ENCODE measurements around the gene ARHGEF3.

DNA sequence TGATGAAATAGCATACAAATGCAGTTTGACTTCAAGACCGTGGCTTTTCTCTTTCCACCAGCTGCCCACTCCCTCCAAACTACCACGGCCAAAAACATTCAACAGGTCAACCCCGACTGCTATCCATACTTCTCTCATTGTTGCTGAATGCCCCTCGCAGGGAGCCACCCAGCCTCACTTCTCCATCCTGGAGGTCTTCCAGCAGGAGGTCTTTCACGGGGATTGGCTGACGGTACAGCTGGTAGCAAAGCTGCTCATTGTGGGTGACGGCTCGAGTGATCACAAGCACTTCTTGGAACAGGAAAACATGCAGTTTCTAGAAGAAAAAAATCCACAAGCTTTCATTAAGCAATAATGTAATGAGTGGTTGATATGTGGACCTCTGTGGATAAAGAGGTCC lies 69.6 kb downstream of the ARHGEF3 start:
- TF ChIP-seq, protein P1, sequence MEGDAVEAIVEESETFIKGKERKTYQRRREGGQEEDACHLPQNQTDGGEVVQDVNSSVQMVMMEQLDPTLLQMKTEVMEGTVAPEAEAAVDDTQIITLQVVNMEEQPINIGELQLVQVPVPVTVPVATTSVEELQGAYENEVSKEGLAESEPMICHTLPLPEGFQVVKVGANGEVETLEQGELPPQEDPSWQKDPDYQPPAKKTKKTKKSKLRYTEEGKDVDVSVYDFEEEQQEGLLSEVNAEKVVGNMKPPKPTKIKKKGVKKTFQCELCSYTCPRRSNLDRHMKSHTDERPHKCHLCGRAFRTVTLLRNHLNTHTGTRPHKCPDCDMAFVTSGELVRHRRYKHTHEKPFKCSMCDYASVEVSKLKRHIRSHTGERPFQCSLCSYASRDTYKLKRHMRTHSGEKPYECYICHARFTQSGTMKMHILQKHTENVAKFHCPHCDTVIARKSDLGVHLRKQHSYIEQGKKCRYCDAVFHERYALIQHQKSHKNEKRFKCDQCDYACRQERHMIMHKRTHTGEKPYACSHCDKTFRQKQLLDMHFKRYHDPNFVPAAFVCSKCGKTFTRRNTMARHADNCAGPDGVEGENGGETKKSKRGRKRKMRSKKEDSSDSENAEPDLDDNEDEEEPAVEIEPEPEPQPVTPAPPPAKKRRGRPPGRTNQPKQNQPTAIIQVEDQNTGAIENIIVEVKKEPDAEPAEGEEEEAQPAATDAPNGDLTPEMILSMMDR (conservative IDR thresholded peaks at IDR 0.05) = no peak
- no peak for TF ChIP-seq ZFX (IDR thresholded peaks at IDR 0.05)
